K562 (cell line): Measurements from ENCODE around the gene NECTIN4. TPM values are rescaled to one million over a fixed set of nuclear protein-coding genes. Genes with fewer than 3 reads are reported as not detected.

Experiments
- ATAC-seq: fragments of 200-7000 bp; cut with Tn5 transposase; 3 replicates; pipeline ENCODE4 v1.9.1; 2020; ENCODE audit warnings: moderate library complexity
- BruUV-seq: library from RNA; stranded (reverse); fragments of 400-500 nt; replicated peaks from 2 replicates; lab custom pipeline; 2021; lab: Mats Ljungman, UMichigan
- CTCF ChIA-PET: fragments of 300-600 bp; formaldehyde crosslinking; extraction: SDS; loops from one replicate; lab custom pipeline; 2021; ENCODE audit warnings: low intra/inter-chr PET ratio; lab: Yijun Ruan, JAX
- POLR2A ChIA-PET: fragments of 300-600, 350-650 bp; sonication (Branson Sonifier 250); formaldehyde crosslinking; extraction: SDS; loops from one replicate; lab custom pipeline; 2021; ENCODE audit warnings: antibody characterized with exemption, inconsistent platforms; lab: Yijun Ruan, JAX
- DNase-seq, 4 experiments: peaks; one replicate each; pipeline versions ENCODE4 v3.0.0 to v3.0.0-alpha.2; 2011 to 2018; ENCODE audit warnings: low spot score in 3 of 4, mixed read lengths in 3 of 4; ENCODE audit errors: extremely low read depth in 1 of 4
- FAIRE-seq: peaks from 2 replicates; lab custom pipeline; 2011; peaks lifted over from hg19 to GRCh38; lab: Jason Lieb, UNC
- H2AFZ ChIP-seq: 2 replicates; pipeline ENCODE4 v1.6.0; 2011; ENCODE audit warnings: low read depth, low read length, control low read depth, inconsistent platforms
- H3K27ac ChIP-seq: fragments of 200-600 bp; 3 replicates; pipeline ENCODE4 v1.8.0; 2011; ENCODE audit warnings: low read depth, mild to moderate bottlenecking, control low read depth, inconsistent platforms, low read length, moderate library complexity, mixed read lengths; ENCODE audit errors: extremely low read depth
- H3K27me3 ChIP-seq, 2 experiments: fragments of 300-600 bp in 1 of 2; 2 replicates in 1 of 2; 3 replicates in 1 of 2; pipeline versions ENCODE4 v1.6.0 to v1.8.0; 2011; ENCODE audit warnings: inconsistent platforms in 2 of 2, low read length in 2 of 2, mild to moderate bottlenecking in 1 of 2, mixed read lengths in 1 of 2, moderate library complexity in 1 of 2; ENCODE audit not compliant: control insufficient read depth in 2 of 2, insufficient read depth in 2 of 2
- H3K36me3 ChIP-seq: fragments of 300-600 bp; 3 replicates; pipeline ENCODE4 v1.8.0; 2011; ENCODE audit warnings: mild to moderate bottlenecking, low read length, inconsistent platforms; ENCODE audit not compliant: control insufficient read depth, insufficient read depth
- H3K4me1 ChIP-seq, 2 experiments: fragments of 200-600 bp in 1 of 2; replicated peaks in 1 of 2; 2 replicates in 1 of 2; 3 replicates in 1 of 2; pipeline versions ENCODE4 v1.5.1 to v1.8.0; 2011; ENCODE audit warnings: inconsistent platforms in 2 of 2, low read length in 2 of 2, mild to moderate bottlenecking in 1 of 2, mixed read lengths in 1 of 2, moderate library complexity in 1 of 2; ENCODE audit not compliant: control insufficient read depth in 2 of 2, insufficient read depth in 2 of 2
- H3K4me2 ChIP-seq: 2 replicates; pipeline ENCODE4 v1.6.1; 2011; ENCODE audit warnings: low read length, control low read depth, inconsistent platforms, mixed read lengths; ENCODE audit not compliant: insufficient read depth
- H3K4me3 ChIP-seq: fragments of 200-600 bp; sonication (generic), shearing (Covaris generic); 2 replicates; pipeline ENCODE4 v1.5.1; 2016; ENCODE audit warnings: control low read depth, inconsistent platforms
- H3K79me2 ChIP-seq: fragments of 200-600 bp; 3 replicates; pipeline ENCODE4 v1.8.0; 2011; ENCODE audit warnings: low read length, inconsistent platforms; ENCODE audit not compliant: control insufficient read depth, insufficient read depth
- H3K9ac ChIP-seq, 2 experiments: 2 replicates each; pipeline versions ENCODE4 v1.6.0 to v1.6.1; 2011; ENCODE audit warnings: low read depth in 2 of 2, low read length in 2 of 2, control low read depth in 1 of 2, inconsistent platforms in 1 of 2, mild to moderate bottlenecking in 1 of 2, mixed read lengths in 1 of 2; ENCODE audit not compliant: insufficient read depth in 1 of 2
- H3K9me1 ChIP-seq: one replicate; pipeline ENCODE4 v1.6.0; 2011; ENCODE audit warnings: inconsistent platforms, mild to moderate bottlenecking, low read length, moderate library complexity; ENCODE audit not compliant: control insufficient read depth, insufficient read depth
- H3K9me3 ChIP-seq: replicated peaks from 2 replicates; pipeline ENCODE4 v1.5.1; 2011; ENCODE audit warnings: low read depth, low read length, inconsistent platforms; ENCODE audit not compliant: control insufficient read depth, insufficient read depth
- H4K20me1 ChIP-seq: replicated peaks from 2 replicates; pipeline ENCODE4 v1.6.1; 2011; ENCODE audit warnings: low read length, inconsistent platforms, mixed read lengths; ENCODE audit not compliant: control insufficient read depth, insufficient read depth
- ATF3 ChIP-seq, 2 experiments: fragments of 450-650 bp in 1 of 2; sonication (generic) in 1 of 2; formaldehyde crosslinking in 1 of 2; IDR thresholded peaks in 1 of 2; conservative IDR thresholded peaks in 1 of 2; 2 replicates each; pipeline versions ENCODE4 v1.6.1 to v1.8.1; 2016 to 2023; ENCODE audit warnings: mild to moderate bottlenecking in 2 of 2, moderate library complexity in 2 of 2, inconsistent platforms in 1 of 2, missing genetic modification reagents in 1 of 2
- EP400 ChIP-seq: fragments of 450-650 bp; IDR thresholded peaks from 2 replicates; pipeline ENCODE4 v1.6.1; 2017; ENCODE audit warnings: antibody characterized with exemption, mild to moderate bottlenecking, moderate library complexity
- NEUROD1 ChIP-seq: fragments of 150-350 bp; IDR thresholded peaks from 2 replicates; pipeline ENCODE4 v1.6.1; 2014; ENCODE audit warnings: borderline replicate concordance, low read length, low read depth; ENCODE audit not compliant: partially characterized antibody
- POLR2AphosphoS5 ChIP-seq: IDR thresholded peaks from 2 replicates; pipeline ENCODE4 v1.6.1; 2011; ENCODE audit warnings: mild to moderate bottlenecking, low read depth, low read length, moderate library complexity; ENCODE audit not compliant: control insufficient read depth, insufficient read depth
- USF1 ChIP-seq: sonication (generic); formaldehyde crosslinking; IDR thresholded peaks from 2 replicates; pipeline ENCODE4 v1.9.0; 2022; ENCODE audit warnings: mild to moderate bottlenecking, missing genetic modification reagents
- ZNF212 ChIP-seq: fragments of 450-650 bp; formaldehyde crosslinking; IDR thresholded peaks from 2 replicates; pipeline ENCODE4 v1.4.0; 2020; ENCODE audit warnings: mild to moderate bottlenecking
- ZNF780A ChIP-seq: fragments of 250-450 bp; sonication (Bioruptor Pico); IDR thresholded peaks from 2 replicates; pipeline ENCODE4 v1.5.0; 2021; ENCODE audit warnings: mild to moderate bottlenecking
- WGBS: fragments of 100-300 bp; shearing (Covaris generic); methylation state at CpG from one replicate; pipeline ENCODE4 v1.1.6; 2016; ENCODE audit warnings: low coverage, mixed read lengths; ENCODE audit not compliant: insufficient coverage; ENCODE audit errors: missing lambda C conversion rate; 5-methylcytosine and 5-hydroxymethylcytosine counted together
- in situ Hi-C: fragments of 300-500 bp; cut with MboI; formaldehyde crosslinking; loops from 4 replicates; pipeline ENCODE4 v1.15.0; 2018; ENCODE audit warnings: inconsistent platforms, mixed read lengths
- intact Hi-C: fragments of 100-400 bp; cut with micrococcal nuclease; formaldehyde crosslinking; loops from 2 replicates; pipeline ENCODE4 v1.14.2; 2022
- polyA plus RNA-seq, 8 experiments: library from polyadenylated mRNA; depleted of rRNA in 4 of 8; stranded (reverse) in 5 of 8; unstranded in 3 of 8; fragments of >200 nt; fragmentation: Nextera tagmentation in 2 of 8; fragmentation: Illumina TruSeq in 1 of 8; extraction: Ambion mirVana in 2 of 8; extraction: Trizol in 1 of 8; gene quantifications; 2 replicates each; pipeline versions ENCODE4 v1.2.1 to v1.2.3, GENCODE V29; 2011 to 2014; ENCODE audit warnings: inconsistent platforms in 1 of 8, missing spikeins in 1 of 8
- total RNA-seq, 7 experiments: library from RNA; depleted of rRNA in 6 of 7; stranded (reverse); fragments of >200 nt in 6 of 7; fragmentation: Illumina TruSeq in 2 of 7; extraction: Trizol in 2 of 7; gene quantifications; 2 replicates each; pipeline versions ENCODE4 v1.2.1 to v1.2.3, GENCODE V29; 2011 to 2021; ENCODE audit warnings: low replicate concordance in 1 of 7

The NECTIN4 gene
- total and polyA plus RNA-seq, 9 of the 15 experiments (the other 6 are each of a cell fraction or from before 2014, with no cell fraction given): 0.01 to 0.09 TPM; not detected in 7

GRCh38 chr1:161070761-161071160 lies 18.6 kb downstream of the NECTIN4 start:
- Histone ChIP-seq H3K4me2 (no peak overlapping the region), H3K79me2 (no peaks in the 10 kb centered on the region), H3K4me1 (peaks cover 22 to 26% of the 10 kb centered on the region in 2 experiments), H3K36me3 (no peaks in the 10 kb centered on the region), H3K9ac (no peak overlapping the region), H3K9me1 (no peaks in the 10 kb centered on the region), H3K27me3 (no peaks in the 10 kb centered on the region)
- CTCF ChIA-PET: interaction anchor here (0.7 to 0.9 kb wide), 2 partner anchors 107 to 195 kb away, joined by 3 to 6 read pairs; no protein-coding TSS in a partner anchor
- WGBS: 41% methylated on average over 4 of the region's 4 CpGs
- TF ChIP-seq ATF3 (IDR thresholded peaks at IDR 0.05) (no peak), ATF3 (CRISPR knock-in tag; conservative IDR thresholded peaks at IDR 0.05) (no peak)
- TF ChIP-seq, all 486 proteins: peak for 0
- Histone ChIP-seq H3K4me3 (no peak overlapping the region), H4K20me1 (no peaks in the 10 kb centered on the region), H3K9me3 (no peaks in the 10 kb centered on the region), H2AFZ (no peak overlapping the region), H3K27ac (no peak overlapping the region)
- intact Hi-C loops (loop anchor here (1.0 to 10.0 kb wide), 2 partner anchors 64 to 107 kb away; partner anchors contain the start of genes B4GALT3 and DEDD), in situ Hi-C loops (no loop called here)
- ATAC-seq (no peak), DNase-seq (no peak), FAIRE-seq (no peak)
- POLR2A ChIA-PET: interaction anchor here (1.0 to 1.1 kb wide), 3 partner anchors 8 to 24 kb away, joined by 3 to 4 read pairs (median 3); no protein-coding TSS in a partner anchor
- BruUV-seq: no TSS peak

GRCh38 chr1:161069731-161070270 lies 19.6 kb downstream of the NECTIN4 start, which contains the start of gene ARHGAP30:
Gene ARHGAP30, minus strand, starts transcription at chr1:161069891. Its CDS starts 267 bp downstream, at chr1:161069624.
- Histone ChIP-seq H3K9me1 (no peaks in the 10 kb centered on the region), H3K9me3 (no peaks in the 10 kb centered on the region), H3K4me3 (no peak within 1 kb of the TSS), H3K79me2 (no peaks in the 10 kb centered on the region), H4K20me1 (no peaks in the 10 kb centered on the region), H3K9ac (peak within 1 kb of the TSS in 1 of 2 experiments; percentile 62; a peak in 1 of 4 replicates), H3K36me3 (no peaks in the 10 kb centered on the region), H3K27me3 (no peaks in the 10 kb centered on the region), H2AFZ (peak within 1 kb of the TSS; percentile 86), H3K4me1 (peaks cover 21 to 24% of the 10 kb centered on the region in 2 experiments), H3K27ac (no peak within 1 kb of the TSS), H3K4me2 (peak within 1 kb of the TSS; percentile 26; the same call in 1 of the 2 replicates)
- intact Hi-C loops: loop anchor here (10.0 kb wide), 1 partner anchor 65 kb away; the partner anchor contains the start of gene DEDD
- FAIRE-seq (no peak), ATAC-seq (peak; percentile 19; the same call in 2 of the 3 replicates), DNase-seq (peak in 1 of 4 experiments; percentile 44)
- CTCF ChIA-PET: interaction anchor here (0.7 kb wide), 1 partner anchor 196 kb away, joined by 6 read pairs; no protein-coding TSS in a partner anchor
- POLR2A ChIA-PET: interaction anchor here (3.3 kb wide), 1 partner anchor 23 kb away, joined by 19 read pairs; the partner anchor contains the start of gene USF1
- BruUV-seq: no TSS peak
- in situ Hi-C loops: no loop called here
- WGBS: 66% methylated on average over 7 of the region's 9 CpGs
- TF ChIP-seq USF1 (CRISPR knock-in tag): no peak
- TF ChIP-seq POLR2AphosphoS5: no peak
- no peak for TF ChIP-seq ZNF780A (CRISPR knock-in tag)
- TF ChIP-seq ZNF212 (CRISPR knock-in tag): no peak
- TF ChIP-seq NEUROD1: no peak
- no peak for TF ChIP-seq EP400
